IMR-90 (cell line): ENCODE data around the gene GLIS1. TPM values are rescaled to one million over a fixed set of nuclear protein-coding genes. Genes with fewer than 3 reads are reported as not detected.

Experiments used
- ATAC-seq: fragments of 200-7000 bp; cut with Tn5 transposase; 2 replicates; pipeline ENCODE4 v1.9.1; 2020; ENCODE audit warnings: low read depth, mild to moderate bottlenecking, moderate library complexity
- BruUV-seq: library from RNA; stranded (reverse); fragments of 400-500 nt; replicated peaks from 2 replicates; lab custom pipeline; 2021; lab: Mats Ljungman, UMichigan
- CTCF ChIA-PET: fragments of 300-600 bp; formaldehyde crosslinking; extraction: SDS; loops from one replicate; lab custom pipeline; 2021; ENCODE audit warnings: antibody characterized with exemption; lab: Yijun Ruan, JAX
- POLR2A ChIA-PET: fragments of 300-600 bp; sonication (Branson Sonifier 250); formaldehyde crosslinking; loops from one replicate; lab custom pipeline; 2022; ENCODE audit warnings: antibody characterized with exemption; ENCODE audit not compliant: unreplicated experiment; lab: Charles Lee
- DNase-seq: peaks from one replicate; pipeline ENCODE4 v3.0.0; 2013
- H2AFZ ChIP-seq: replicated peaks from 2 replicates; pipeline ENCODE3; 2013; ENCODE audit warnings: low read length, mild to moderate bottlenecking; ENCODE audit not compliant: poor library complexity
- H2AK5ac ChIP-seq: 2 replicates; pipeline ENCODE4 v1.6.1; 2013; ENCODE audit warnings: low read depth, low read length, inconsistent platforms
- H2AK9ac ChIP-seq: replicated peaks from 2 replicates; pipeline ENCODE3; 2013; ENCODE audit warnings: mild to moderate bottlenecking, low read depth, low read length, moderate library complexity; ENCODE audit not compliant: poor library complexity
- H2BK120ac ChIP-seq: 2 replicates; pipeline ENCODE4 v1.6.1; 2013; ENCODE audit warnings: low read depth, low read length, inconsistent platforms
- H2BK15ac ChIP-seq: 3 replicates; pipeline ENCODE4 v1.6.1; 2013; ENCODE audit warnings: low read depth, low read length, inconsistent platforms
- H2BK20ac ChIP-seq: 2 replicates; pipeline ENCODE4 v1.6.1; 2013; ENCODE audit warnings: low read depth, mild to moderate bottlenecking, inconsistent platforms, low read length, moderate library complexity
- H2BK5ac ChIP-seq: 2 replicates; pipeline ENCODE4 v1.6.1; 2013; ENCODE audit warnings: mild to moderate bottlenecking, low read depth, low read length, inconsistent platforms; ENCODE audit not compliant: poor library complexity, severe bottlenecking
- H3K14ac ChIP-seq: replicated peaks from 2 replicates; pipeline ENCODE4 v1.6.1; 2013; ENCODE audit warnings: low read depth, low read length, inconsistent platforms
- H3K18ac ChIP-seq: 2 replicates; pipeline ENCODE4 v1.6.1; 2013; ENCODE audit warnings: low read depth, low read length, control low read depth
- H3K23ac ChIP-seq: 2 replicates; pipeline ENCODE4 v1.6.1; 2013; ENCODE audit warnings: low read depth, low read length, inconsistent platforms
- H3K27ac ChIP-seq: 2 replicates; pipeline ENCODE4 v1.5.1; 2013; ENCODE audit warnings: mild to moderate bottlenecking, control low read depth, low read length; ENCODE audit not compliant: insufficient read depth
- H3K27me3 ChIP-seq: 2 replicates; pipeline ENCODE4 v1.6.1; 2013; ENCODE audit warnings: low read length; ENCODE audit not compliant: control insufficient read depth, insufficient read depth
- H3K36me3 ChIP-seq: 2 replicates; pipeline ENCODE4 v1.6.1; 2013; ENCODE audit warnings: low read length, mixed read lengths; ENCODE audit not compliant: control insufficient read depth, insufficient read depth
- H3K4ac ChIP-seq: 2 replicates; pipeline ENCODE4 v1.6.1; 2013; ENCODE audit warnings: low read depth, low read length, inconsistent platforms
- H3K4me1 ChIP-seq: 2 replicates; pipeline ENCODE4 v1.6.1; 2013; ENCODE audit warnings: low read length, mixed read lengths; ENCODE audit not compliant: control insufficient read depth, insufficient read depth
- H3K4me2 ChIP-seq: 2 replicates; pipeline ENCODE4 v1.6.1; 2013; ENCODE audit warnings: low read depth, mild to moderate bottlenecking, control low read depth, low read length, moderate library complexity
- H3K4me3 ChIP-seq: 2 replicates; pipeline ENCODE4 v1.5.1; 2013; ENCODE audit warnings: low read depth, mild to moderate bottlenecking, control low read depth, low read length, moderate library complexity; ENCODE audit not compliant: insufficient read depth
- H3K56ac ChIP-seq: 2 replicates; pipeline ENCODE4 v1.6.1; 2013; ENCODE audit warnings: low read length, inconsistent platforms; ENCODE audit not compliant: insufficient read depth; ENCODE audit errors: extremely low read depth
- H3K79me1 ChIP-seq, 2 experiments: 2 replicates each; pipeline ENCODE4 v1.6.1; 2013; ENCODE audit warnings: low read length in 2 of 2, inconsistent platforms in 1 of 2, low read depth in 1 of 2
- H3K9ac ChIP-seq: 2 replicates; pipeline ENCODE4 v1.6.1; 2013; ENCODE audit warnings: low read depth, low read length, control low read depth
- H3K9me1 ChIP-seq: 2 replicates; pipeline ENCODE4 v1.6.1; 2013; ENCODE audit warnings: low read length, inconsistent platforms; ENCODE audit not compliant: insufficient read depth
- H3K9me3 ChIP-seq: 2 replicates; pipeline ENCODE4 v1.6.1; 2013; ENCODE audit warnings: low read length; ENCODE audit not compliant: control insufficient read depth, insufficient read depth
- H4K20me1 ChIP-seq: 2 replicates; pipeline ENCODE4 v1.6.1; 2013; ENCODE audit warnings: low read length, inconsistent platforms; ENCODE audit not compliant: insufficient read depth
- H4K5ac ChIP-seq: 2 replicates; pipeline ENCODE4 v1.6.1; 2013; ENCODE audit warnings: mild to moderate bottlenecking, low read depth, low read length, control low read depth
- H4K8ac ChIP-seq, 2 experiments: 2 replicates each; pipeline ENCODE4 v1.6.1; 2013; ENCODE audit warnings: low read depth in 2 of 2, low read length in 2 of 2, control low read depth in 1 of 2, inconsistent platforms in 1 of 2
- H4K91ac ChIP-seq: 2 replicates; pipeline ENCODE4 v1.6.1; 2013; ENCODE audit warnings: low read depth, low read length, inconsistent platforms; ENCODE audit not compliant: insufficient read depth
- ELK1 ChIP-seq: fragments of 150-350 bp; IDR thresholded peaks from 2 replicates; pipeline ENCODE4 v1.6.1; 2016; ENCODE audit warnings: low read depth, mild to moderate bottlenecking, low read length, moderate library complexity, borderline replicate concordance
- FOS ChIP-seq: fragments of 150-350 bp; IDR thresholded peaks from 2 replicates; pipeline ENCODE4 v1.6.1; 2016; ENCODE audit warnings: low read depth, low read length
- MAFK ChIP-seq: IDR thresholded peaks from 2 replicates; pipeline ENCODE4 v1.6.1; 2012; ENCODE audit warnings: low read depth, low read length, improper control_type of control experiment
- MXI1 ChIP-seq: IDR thresholded peaks from 2 replicates; pipeline ENCODE4 v1.6.1; 2012; ENCODE audit warnings: low read depth, mild to moderate bottlenecking, low read length, moderate library complexity, borderline replicate concordance
- USF2 ChIP-seq: fragments of 150-350 bp; IDR thresholded peaks from 2 replicates; pipeline ENCODE4 v1.6.1; 2017; ENCODE audit warnings: mild to moderate bottlenecking, antibody characterized with exemption, low read length, low read depth
- WGBS, 2 experiments: methylation state at CpG; one replicate each; pipeline versions ENCODE4 v1.1.5 to v1.1.7; 2013; ENCODE audit warnings: missing lambda C conversion rate in 2 of 2; ENCODE audit not compliant: insufficient read length in 1 of 2; ENCODE audit errors: extremely low coverage in 2 of 2; 5-methylcytosine and 5-hydroxymethylcytosine counted together
- dilution Hi-C: fragments of 300-500 bp; cut with HindIII; formaldehyde crosslinking; loops from one replicate; pipeline ENCODE4 v1.14.3; 2018; ENCODE audit warnings: low sequenced_read_pairs; ENCODE audit not compliant: unreplicated experiment
- in situ Hi-C: fragments of 300-500 bp; cut with MboI; formaldehyde crosslinking; loops from 3 replicates; pipeline ENCODE4 v1.14.3; 2019; ENCODE audit warnings: low sequenced_read_pairs, inconsistent platforms, mixed read lengths
- intact Hi-C: fragments of 100-400 bp; cut with micrococcal nuclease; formaldehyde crosslinking; loops from 2 replicates; pipeline ENCODE4 v1.10.0; 2022
- polyA plus RNA-seq, 3 experiments: library from polyadenylated mRNA; depleted of rRNA; stranded (reverse); fragments of >200 nt; gene quantifications; 2 replicates each; pipeline ENCODE4 v1.2.3, GENCODE V29; 2012; ENCODE audit warnings: low replicate concordance in 1 of 3
- total RNA-seq: library from RNA; depleted of rRNA; stranded (reverse); fragments of >200 nt; gene quantifications from 2 replicates; pipeline ENCODE4 v1.2.3, GENCODE V29; 2012

Gene GLIS1
- total and polyA plus RNA-seq, 2 of the 4 experiments (the other 2 are of a cell fraction) = 0.18 to 2.3 TPM

DNA sequence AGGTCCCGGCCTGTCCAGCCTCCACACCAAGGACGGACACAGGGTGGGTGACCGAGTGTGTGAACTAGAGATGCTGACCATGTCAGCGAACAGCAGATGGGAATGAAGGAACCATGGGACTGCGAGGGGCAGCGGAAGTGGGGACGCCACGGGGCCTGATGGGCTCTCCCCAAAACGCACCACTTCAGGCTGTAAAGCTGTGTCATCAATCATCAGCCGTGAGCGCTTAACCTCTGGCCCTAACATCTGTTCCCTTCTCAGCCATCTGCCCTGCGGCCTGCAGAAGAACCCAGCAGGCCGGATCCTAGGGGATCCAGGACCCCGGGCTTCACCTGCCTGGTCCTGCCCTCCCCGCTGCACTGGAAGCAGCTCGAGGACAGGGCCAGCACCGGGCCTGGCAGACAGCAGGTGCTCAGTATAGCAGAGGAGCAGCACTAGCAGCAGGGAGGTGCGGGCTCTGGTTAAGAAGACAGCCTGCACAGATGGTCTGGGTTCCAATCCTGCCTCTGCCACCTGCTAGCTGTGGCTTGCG lies 221.1 kb downstream of the GLIS1 start:
- no peak overlapping the region for H4K8ac ChIP-seq
- H2BK5ac ChIP-seq = no peak overlapping the region
- intact Hi-C loops = no loop called here
- ChIA-PET CTCF (no interaction called here), POLR2A (no interaction called here)
- in situ Hi-C loops = no loop called here
- peaks cover 4% of the 10 kb centered on the region; the same call in 1 of the 2 replicates for H3K36me3 ChIP-seq
- H4K91ac ChIP-seq = no peak overlapping the region
- WGBS, 2 experiments = 54% methylated on average over 5 of the region's 19 CpGs; no CpG with 5 or more reads in 1 of the 2 experiments
- peaks cover 7% of the 10 kb centered on the region for H3K9me1 ChIP-seq
- H2BK15ac ChIP-seq = no peak overlapping the region
- H2AK9ac ChIP-seq = no peak overlapping the region
- H3K4me1 ChIP-seq = peaks cover 5% of the 10 kb centered on the region; the same call in 1 of the 2 replicates
- no peak overlapping the region for H3K4me2 ChIP-seq
- H3K79me1 ChIP-seq = no peaks in the 10 kb centered on the region
- no peaks in the 10 kb centered on the region for H4K20me1 ChIP-seq
- no peak for DNase-seq
- TF ChIP-seq MAFK = no peak
- no peak for TF ChIP-seq MXI1
- TF ChIP-seq ELK1 = no peak
- TF ChIP-seq USF2 = no peak
- no peak for TF ChIP-seq FOS
- H3K9me3 ChIP-seq = no peaks in the 10 kb centered on the region
- no TSS peak for BruUV-seq
- H3K27ac ChIP-seq = no peak overlapping the region
- H3K27me3 ChIP-seq = no peaks in the 10 kb centered on the region
- no peak overlapping the region for H2BK20ac ChIP-seq
- H3K14ac ChIP-seq = no peak overlapping the region; the same call in 1 of the 2 replicates
- no peak for ATAC-seq
- H2AFZ ChIP-seq = no peak overlapping the region
- H3K4ac ChIP-seq = no peak overlapping the region
- no peak overlapping the region for H3K4me3 ChIP-seq
- H2BK120ac ChIP-seq = no peak overlapping the region
- no peak overlapping the region for H3K23ac ChIP-seq
- H3K56ac ChIP-seq = no peak overlapping the region
- no peak overlapping the region for H2AK5ac ChIP-seq
- H4K5ac ChIP-seq = no peak overlapping the region
- dilution Hi-C loops = no loop called here
- no peak overlapping the region for H3K18ac ChIP-seq
- no peak overlapping the region for H3K9ac ChIP-seq
